SK-N-SH treated with all-trans-retinoic acid at 6 μM for 48 hours (cell line): Measurements from ENCODE around the gene GRID1.

Source experiments
- ATAC-seq: fragments of 200-7000 bp; cut with Tn5 transposase; 3 replicates; pipeline ENCODE4 v1.9.1; 2020; ENCODE audit warnings: mild to moderate bottlenecking, moderate library complexity
- ARNTL ChIP-seq: fragments of 450-650 bp; formaldehyde crosslinking; IDR thresholded peaks from 2 replicates; pipeline ENCODE4 v1.5.0; 2020; ENCODE audit warnings: low read depth, mild to moderate bottlenecking, moderate library complexity, borderline replicate concordance
- BACH2 ChIP-seq: fragments of 250-450 bp; sonication (Bioruptor Pico); IDR thresholded peaks from 2 replicates; pipeline ENCODE4 v1.9.0; 2021; ENCODE audit warnings: mild to moderate bottlenecking, borderline replicate concordance
- CSDC2 ChIP-seq: fragments of 250-450 bp; sonication (Bioruptor Pico); IDR thresholded peaks from 2 replicates; pipeline ENCODE4 v1.5.0; 2020; ENCODE audit warnings: mild to moderate bottlenecking, moderate library complexity
- ESRRG ChIP-seq: fragments of 250-450 bp; sonication (Bioruptor Pico); IDR thresholded peaks from 2 replicates; pipeline ENCODE4 v1.6.1; 2021; ENCODE audit warnings: mild to moderate bottlenecking
- GLIS3 ChIP-seq: fragments of 250-450 bp; sonication (Bioruptor Pico); IDR thresholded peaks from 2 replicates; pipeline ENCODE4 v1.5.0; 2020; ENCODE audit warnings: mild to moderate bottlenecking, moderate library complexity
- ISL1 ChIP-seq: fragments of 250-450 bp; sonication (Bioruptor Pico); IDR thresholded peaks from 2 replicates; pipeline ENCODE4 v2.1.2; 2022; ENCODE audit warnings: mild to moderate bottlenecking, moderate library complexity
- PPARA ChIP-seq: fragments of 250-450 bp; sonication (Bioruptor Pico); IDR thresholded peaks from 2 replicates; pipeline ENCODE4 v1.5.0; 2020; ENCODE audit warnings: mild to moderate bottlenecking, borderline replicate concordance
- RARB ChIP-seq: fragments of 250-450 bp; sonication (Bioruptor Pico); IDR thresholded peaks from 2 replicates; pipeline ENCODE4 v1.8.0; 2021; ENCODE audit warnings: mild to moderate bottlenecking, moderate library complexity
- SNAI2 ChIP-seq: fragments of 250-450 bp; sonication (Bioruptor Pico); IDR thresholded peaks from 2 replicates; pipeline ENCODE4 v1.5.0; 2020; ENCODE audit warnings: mild to moderate bottlenecking, moderate library complexity
- TCF4 ChIP-seq: fragments of 250-450 bp; sonication (Bioruptor Pico); IDR thresholded peaks from 2 replicates; pipeline ENCODE4 v1.8.0; 2021; ENCODE audit warnings: mild to moderate bottlenecking, moderate library complexity, borderline replicate concordance
- TOX ChIP-seq: fragments of 250-450 bp; sonication (Bioruptor Pico); IDR thresholded peaks from 2 replicates; pipeline ENCODE4 v1.8.0; 2021; ENCODE audit warnings: mild to moderate bottlenecking, moderate library complexity, borderline replicate concordance
- ZC3H10 ChIP-seq: fragments of 250-450 bp; sonication (Bioruptor Pico); IDR thresholded peaks from 2 replicates; pipeline ENCODE4 v1.5.1; 2021; ENCODE audit warnings: mild to moderate bottlenecking, moderate library complexity
- ZFP3 ChIP-seq: fragments of 250-450 bp; sonication (Bioruptor Pico); IDR thresholded peaks from 2 replicates; pipeline ENCODE4 v1.5.0; 2020; ENCODE audit warnings: mild to moderate bottlenecking, moderate library complexity
- ZFP30 ChIP-seq: fragments of 450-650 bp; formaldehyde crosslinking; IDR thresholded peaks from 2 replicates; pipeline ENCODE4 v1.5.0; 2022; ENCODE audit warnings: mild to moderate bottlenecking, moderate library complexity
- ZNF565 ChIP-seq: fragments of 450-650 bp; formaldehyde crosslinking; conservative IDR thresholded peaks from 2 replicates; pipeline ENCODE4 v1.5.0; 2020; ENCODE audit warnings: low read depth, mild to moderate bottlenecking, moderate library complexity
- ZNF70 ChIP-seq: fragments of 450-650 bp; formaldehyde crosslinking; IDR thresholded peaks from 2 replicates; pipeline ENCODE4 v1.5.0; 2020; ENCODE audit warnings: mild to moderate bottlenecking, moderate library complexity
- ZNF8 ChIP-seq: fragments of 450-650 bp; formaldehyde crosslinking; IDR thresholded peaks from 2 replicates; pipeline ENCODE4 v1.5.0; 2020; ENCODE audit warnings: mild to moderate bottlenecking, moderate library complexity
- TF ChIP-seq, protein P1 (sequence below): fragments of 250-450 bp; sonication (Bioruptor Pico); IDR thresholded peaks from 2 replicates; pipeline ENCODE4 v1.8.0; 2020; ENCODE audit warnings: mild to moderate bottlenecking, moderate library complexity, borderline replicate concordance
- TF ChIP-seq, protein P2 (sequence below): fragments of 250-450 bp; sonication (Bioruptor Pico); IDR thresholded peaks from 2 replicates; pipeline ENCODE4 v1.8.0; 2021; ENCODE audit warnings: low read depth, mild to moderate bottlenecking, moderate library complexity, borderline replicate concordance
- TF ChIP-seq, protein P3 (sequence below): fragments of 250-450 bp; sonication (Bioruptor Pico); IDR thresholded peaks from 2 replicates; pipeline ENCODE4 v1.5.1; 2021; ENCODE audit warnings: mild to moderate bottlenecking, moderate library complexity
- TF ChIP-seq, protein P4 (sequence below): fragments of 250-450 bp; sonication (Bioruptor Pico); IDR thresholded peaks from 2 replicates; pipeline ENCODE4 v1.5.1; 2020; ENCODE audit warnings: low read depth, mild to moderate bottlenecking, moderate library complexity
- TF ChIP-seq, protein P5 (sequence below): fragments of 250-450 bp; sonication (Bioruptor Pico); IDR thresholded peaks from 2 replicates; pipeline ENCODE4 v1.5.0; 2020; ENCODE audit warnings: mild to moderate bottlenecking, moderate library complexity

Gene GRID1

DNA sequence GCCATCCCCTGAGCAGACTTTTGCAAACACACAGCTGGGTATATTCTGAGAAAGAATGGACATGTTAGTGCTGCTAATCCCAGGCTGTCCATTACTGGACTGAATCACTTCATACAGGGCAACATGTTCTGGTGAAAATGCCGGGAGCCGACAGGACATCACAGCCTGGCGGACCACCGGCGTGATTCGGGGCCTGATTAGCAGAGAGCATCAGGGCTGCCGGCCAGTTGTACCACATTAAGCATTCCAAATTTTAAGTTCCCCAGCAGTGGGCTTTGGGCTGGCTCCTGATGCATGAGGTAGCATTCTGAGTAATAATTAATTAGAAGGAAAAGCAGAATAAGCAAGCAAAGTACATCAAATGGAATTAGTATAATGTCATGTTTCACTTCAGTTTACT lies 229.0 kb downstream of the GRID1 start:
- ATAC-seq = no peak
- TF ChIP-seq TCF4 (CRISPR knock-in tag) (no peak), ZFP3 (CRISPR knock-in tag) (no peak), ZNF565 (CRISPR knock-in tag) (no peak), TOX (CRISPR knock-in tag) (no peak), ISL1 (CRISPR knock-in tag) (no peak), BACH2 (CRISPR knock-in tag) (no peak), CSDC2 (CRISPR knock-in tag) (no peak), ZNF8 (CRISPR knock-in tag) (no peak), ARNTL (CRISPR knock-in tag) (no peak), ZNF70 (no peak), GLIS3 (CRISPR knock-in tag) (no peak)
- TF ChIP-seq, protein P1, sequence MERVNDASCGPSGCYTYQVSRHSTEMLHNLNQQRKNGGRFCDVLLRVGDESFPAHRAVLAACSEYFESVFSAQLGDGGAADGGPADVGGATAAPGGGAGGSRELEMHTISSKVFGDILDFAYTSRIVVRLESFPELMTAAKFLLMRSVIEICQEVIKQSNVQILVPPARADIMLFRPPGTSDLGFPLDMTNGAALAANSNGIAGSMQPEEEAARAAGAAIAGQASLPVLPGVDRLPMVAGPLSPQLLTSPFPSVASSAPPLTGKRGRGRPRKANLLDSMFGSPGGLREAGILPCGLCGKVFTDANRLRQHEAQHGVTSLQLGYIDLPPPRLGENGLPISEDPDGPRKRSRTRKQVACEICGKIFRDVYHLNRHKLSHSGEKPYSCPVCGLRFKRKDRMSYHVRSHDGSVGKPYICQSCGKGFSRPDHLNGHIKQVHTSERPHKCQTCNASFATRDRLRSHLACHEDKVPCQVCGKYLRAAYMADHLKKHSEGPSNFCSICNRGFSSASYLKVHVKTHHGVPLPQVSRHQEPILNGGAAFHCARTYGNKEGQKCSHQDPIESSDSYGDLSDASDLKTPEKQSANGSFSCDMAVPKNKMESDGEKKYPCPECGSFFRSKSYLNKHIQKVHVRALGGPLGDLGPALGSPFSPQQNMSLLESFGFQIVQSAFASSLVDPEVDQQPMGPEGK (CRISPR knock-in tag) = no peak
- TF ChIP-seq, protein P2, sequence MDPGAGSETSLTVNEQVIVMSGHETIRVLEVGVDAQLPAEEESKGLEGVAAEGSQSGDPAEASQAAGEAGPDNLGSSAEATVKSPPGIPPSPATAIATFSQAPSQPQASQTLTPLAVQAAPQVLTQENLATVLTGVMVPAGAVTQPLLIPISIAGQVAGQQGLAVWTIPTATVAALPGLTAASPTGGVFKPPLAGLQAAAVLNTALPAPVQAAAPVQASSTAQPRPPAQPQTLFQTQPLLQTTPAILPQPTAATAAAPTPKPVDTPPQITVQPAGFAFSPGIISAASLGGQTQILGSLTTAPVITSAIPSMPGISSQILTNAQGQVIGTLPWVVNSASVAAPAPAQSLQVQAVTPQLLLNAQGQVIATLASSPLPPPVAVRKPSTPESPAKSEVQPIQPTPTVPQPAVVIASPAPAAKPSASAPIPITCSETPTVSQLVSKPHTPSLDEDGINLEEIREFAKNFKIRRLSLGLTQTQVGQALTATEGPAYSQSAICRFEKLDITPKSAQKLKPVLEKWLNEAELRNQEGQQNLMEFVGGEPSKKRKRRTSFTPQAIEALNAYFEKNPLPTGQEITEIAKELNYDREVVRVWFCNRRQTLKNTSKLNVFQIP (CRISPR knock-in tag) = no peak
- TF ChIP-seq, protein P3, sequence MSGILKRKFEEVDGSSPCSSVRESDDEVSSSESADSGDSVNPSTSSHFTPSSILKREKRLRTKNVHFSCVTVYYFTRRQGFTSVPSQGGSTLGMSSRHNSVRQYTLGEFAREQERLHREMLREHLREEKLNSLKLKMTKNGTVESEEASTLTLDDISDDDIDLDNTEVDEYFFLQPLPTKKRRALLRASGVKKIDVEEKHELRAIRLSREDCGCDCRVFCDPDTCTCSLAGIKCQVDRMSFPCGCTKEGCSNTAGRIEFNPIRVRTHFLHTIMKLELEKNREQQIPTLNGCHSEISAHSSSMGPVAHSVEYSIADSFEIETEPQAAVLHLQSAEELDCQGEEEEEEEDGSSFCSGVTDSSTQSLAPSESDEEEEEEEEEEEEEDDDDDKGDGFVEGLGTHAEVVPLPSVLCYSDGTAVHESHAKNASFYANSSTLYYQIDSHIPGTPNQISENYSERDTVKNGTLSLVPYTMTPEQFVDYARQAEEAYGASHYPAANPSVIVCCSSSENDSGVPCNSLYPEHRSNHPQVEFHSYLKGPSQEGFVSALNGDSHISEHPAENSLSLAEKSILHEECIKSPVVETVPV (CRISPR knock-in tag) = no peak
- TF ChIP-seq, protein P4, sequence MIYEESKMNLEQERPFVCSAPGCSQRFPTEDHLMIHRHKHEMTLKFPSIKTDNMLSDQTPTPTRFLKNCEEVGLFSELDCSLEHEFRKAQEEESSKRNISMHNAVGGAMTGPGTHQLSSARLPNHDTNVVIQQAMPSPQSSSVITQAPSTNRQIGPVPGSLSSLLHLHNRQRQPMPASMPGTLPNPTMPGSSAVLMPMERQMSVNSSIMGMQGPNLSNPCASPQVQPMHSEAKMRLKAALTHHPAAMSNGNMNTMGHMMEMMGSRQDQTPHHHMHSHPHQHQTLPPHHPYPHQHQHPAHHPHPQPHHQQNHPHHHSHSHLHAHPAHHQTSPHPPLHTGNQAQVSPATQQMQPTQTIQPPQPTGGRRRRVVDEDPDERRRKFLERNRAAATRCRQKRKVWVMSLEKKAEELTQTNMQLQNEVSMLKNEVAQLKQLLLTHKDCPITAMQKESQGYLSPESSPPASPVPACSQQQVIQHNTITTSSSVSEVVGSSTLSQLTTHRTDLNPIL = no peak
- TF ChIP-seq, all 23 proteins: peak for 0

DNA sequence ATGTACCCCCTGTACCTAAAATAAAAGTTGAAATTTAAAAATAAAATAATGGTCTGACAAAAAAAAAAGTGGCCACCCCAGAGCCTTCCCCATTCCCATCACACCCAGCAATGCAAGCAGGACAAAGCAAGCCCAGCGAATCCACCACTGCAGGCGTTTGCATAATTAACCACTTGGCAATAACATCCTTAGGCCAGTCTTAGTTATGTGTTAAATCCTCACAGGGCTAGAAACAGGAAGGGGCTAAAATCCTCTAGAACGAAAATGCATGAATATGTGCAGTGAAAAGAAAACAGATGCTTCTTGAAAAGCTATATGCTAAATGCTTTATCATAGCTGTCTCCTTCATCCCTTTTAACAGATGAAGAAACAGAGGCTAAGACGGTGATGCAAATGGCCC lies 229.7 kb downstream of the GRID1 start:
- no peak for ATAC-seq
- TF ChIP-seq ZFP30 (CRISPR knock-in tag) (no peak), ARNTL (CRISPR knock-in tag) (no peak), ZC3H10 (no peak), PPARA (CRISPR knock-in tag) (no peak), CSDC2 (CRISPR knock-in tag) (no peak), RARB (CRISPR knock-in tag) (no peak), ESRRG (no peak), ISL1 (CRISPR knock-in tag) (no peak), ZFP3 (CRISPR knock-in tag) (no peak), SNAI2 (CRISPR knock-in tag) (no peak)
- TF ChIP-seq, protein P2 (CRISPR knock-in tag) = no peak
- TF ChIP-seq, protein P1 (CRISPR knock-in tag) = no peak
- TF ChIP-seq, all 23 proteins: peak for 0

DNA sequence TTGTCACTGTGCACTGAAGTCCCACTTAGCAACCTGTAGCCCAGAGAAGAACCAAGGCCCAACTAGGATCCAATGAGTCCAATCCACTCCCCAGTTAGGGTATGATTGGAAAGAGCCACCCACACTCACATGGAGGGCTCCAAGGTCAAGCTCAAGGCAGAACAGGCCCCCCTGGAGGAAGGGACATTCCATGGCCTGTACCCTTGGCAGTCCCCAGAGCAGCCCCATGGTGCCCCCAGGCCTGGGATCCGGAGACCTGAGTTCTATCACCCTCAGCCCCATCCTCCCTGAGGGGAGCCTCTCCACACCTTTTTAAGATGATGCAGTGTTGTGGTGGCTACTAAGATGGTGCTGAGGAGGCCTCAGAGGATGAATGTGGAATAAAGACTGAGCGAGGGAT lies 231.4 kb downstream of the GRID1 start:
- ATAC-seq = no peak

More for the DNA sequence above, 231.4 kb downstream of the GRID1 start:
- TF ChIP-seq TOX (CRISPR knock-in tag) (no peak), BACH2 (CRISPR knock-in tag) (no peak), PPARA (CRISPR knock-in tag) (no peak), ZNF70 (no peak)
- TF ChIP-seq, protein P5, sequence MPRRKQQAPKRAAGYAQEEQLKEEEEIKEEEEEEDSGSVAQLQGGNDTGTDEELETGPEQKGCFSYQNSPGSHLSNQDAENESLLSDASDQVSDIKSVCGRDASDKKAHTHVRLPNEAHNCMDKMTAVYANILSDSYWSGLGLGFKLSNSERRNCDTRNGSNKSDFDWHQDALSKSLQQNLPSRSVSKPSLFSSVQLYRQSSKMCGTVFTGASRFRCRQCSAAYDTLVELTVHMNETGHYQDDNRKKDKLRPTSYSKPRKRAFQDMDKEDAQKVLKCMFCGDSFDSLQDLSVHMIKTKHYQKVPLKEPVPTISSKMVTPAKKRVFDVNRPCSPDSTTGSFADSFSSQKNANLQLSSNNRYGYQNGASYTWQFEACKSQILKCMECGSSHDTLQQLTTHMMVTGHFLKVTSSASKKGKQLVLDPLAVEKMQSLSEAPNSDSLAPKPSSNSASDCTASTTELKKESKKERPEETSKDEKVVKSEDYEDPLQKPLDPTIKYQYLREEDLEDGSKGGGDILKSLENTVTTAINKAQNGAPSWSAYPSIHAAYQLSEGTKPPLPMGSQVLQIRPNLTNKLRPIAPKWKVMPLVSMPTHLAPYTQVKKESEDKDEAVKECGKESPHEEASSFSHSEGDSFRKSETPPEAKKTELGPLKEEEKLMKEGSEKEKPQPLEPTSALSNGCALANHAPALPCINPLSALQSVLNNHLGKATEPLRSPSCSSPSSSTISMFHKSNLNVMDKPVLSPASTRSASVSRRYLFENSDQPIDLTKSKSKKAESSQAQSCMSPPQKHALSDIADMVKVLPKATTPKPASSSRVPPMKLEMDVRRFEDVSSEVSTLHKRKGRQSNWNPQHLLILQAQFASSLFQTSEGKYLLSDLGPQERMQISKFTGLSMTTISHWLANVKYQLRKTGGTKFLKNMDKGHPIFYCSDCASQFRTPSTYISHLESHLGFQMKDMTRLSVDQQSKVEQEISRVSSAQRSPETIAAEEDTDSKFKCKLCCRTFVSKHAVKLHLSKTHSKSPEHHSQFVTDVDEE (CRISPR knock-in tag) = no peak
- TF ChIP-seq, protein P2 (CRISPR knock-in tag) = no peak
